IPS-18a (cell line): Measurements from ENCODE around the gene GMDS.

Experiments
- H3K27ac ChIP-seq: one replicate; pipeline ENCODE4 v1.5.1; 2013; ENCODE audit warnings: low read length
- H3K27me3 ChIP-seq: one replicate; pipeline ENCODE4 v1.6.1; 2013; ENCODE audit warnings: mild to moderate bottlenecking, low read length; ENCODE audit not compliant: control insufficient read depth, insufficient read depth
- H3K36me3 ChIP-seq: one replicate; pipeline ENCODE4 v1.6.1; 2013; ENCODE audit warnings: low read depth, low read length; ENCODE audit not compliant: control insufficient read depth
- H3K4me1 ChIP-seq: one replicate; pipeline ENCODE4 v1.6.1; 2013; ENCODE audit warnings: low read depth, low read length; ENCODE audit not compliant: control insufficient read depth
- H3K4me3 ChIP-seq: one replicate; pipeline ENCODE4 v1.5.1; 2013; ENCODE audit warnings: low read length
- H3K9ac ChIP-seq: one replicate; pipeline ENCODE4 v1.6.1; 2013; ENCODE audit warnings: mild to moderate bottlenecking, low read length, moderate library complexity
- H3K9me3 ChIP-seq: one replicate; pipeline ENCODE4 v1.6.1; 2013; ENCODE audit warnings: low read depth, low read length; ENCODE audit not compliant: control insufficient read depth

Gene GMDS

GRCh38 chr6:2259002-2259494 lies 13.6 kb upstream of the GMDS start:
- H3K36me3 ChIP-seq: no peaks in the 10 kb centered on the region
- H3K4me3 ChIP-seq: no peak overlapping the region
- no peaks in the 10 kb centered on the region for H3K9me3 ChIP-seq
- H3K27ac ChIP-seq: no peak overlapping the region
- H3K27me3 ChIP-seq: no peaks in the 10 kb centered on the region
- no peaks in the 10 kb centered on the region for H3K4me1 ChIP-seq
- no peak overlapping the region for H3K9ac ChIP-seq

- no peaks in the 10 kb centered on the region for H3K9me3 ChIP-seq
Observed at GRCh38 chr6:2258112-2258511, 12.7 kb upstream of the GMDS start.

GRCh38 chr6:2257363-2257762 lies 12.0 kb upstream of the GMDS start:
- Histone ChIP-seq H3K4me1 (no peaks in the 10 kb centered on the region), H3K27ac (no peak overlapping the region), H3K9ac (no peak overlapping the region)

More at GRCh38 chr6:2258112-2258511, 12.7 kb upstream of the GMDS start:
- H3K4me1 ChIP-seq: no peaks in the 10 kb centered on the region
- no peaks in the 10 kb centered on the region for H3K27me3 ChIP-seq
- no peaks in the 10 kb centered on the region for H3K36me3 ChIP-seq
- no peak overlapping the region for H3K4me3 ChIP-seq
- no peak overlapping the region for H3K9ac ChIP-seq
- no peak overlapping the region for H3K27ac ChIP-seq

GRCh38 chr6:2254747-2255146 lies 9.3 kb upstream of the GMDS start:
- Histone ChIP-seq H3K9ac (no peak overlapping the region), H3K36me3 (no peaks in the 10 kb centered on the region), H3K27ac (no peak overlapping the region), H3K9me3 (no peaks in the 10 kb centered on the region), H3K4me1 (no peaks in the 10 kb centered on the region), H3K4me3 (no peak overlapping the region), H3K27me3 (no peaks in the 10 kb centered on the region)

More at GRCh38 chr6:2257363-2257762, 12.0 kb upstream of the GMDS start:
- no peak overlapping the region for H3K4me3 ChIP-seq
- no peaks in the 10 kb centered on the region for H3K9me3 ChIP-seq
- H3K36me3 ChIP-seq: no peaks in the 10 kb centered on the region
- no peaks in the 10 kb centered on the region for H3K27me3 ChIP-seq

- H3K9ac ChIP-seq: no peak overlapping the region
- peaks cover 10% of the 10 kb centered on the region for H3K4me1 ChIP-seq
- no peaks in the 10 kb centered on the region for H3K36me3 ChIP-seq
Observed at GRCh38 chr6:2249126-2249525, 3.7 kb upstream of the GMDS start.

GRCh38 chr6:2247664-2248063 lies 2.3 kb upstream of the GMDS start:
- Histone ChIP-seq H3K27ac (no peak overlapping the region), H3K9me3 (no peaks in the 10 kb centered on the region)

More at GRCh38 chr6:2249126-2249525, 3.7 kb upstream of the GMDS start:
- Histone ChIP-seq H3K27ac (no peak overlapping the region), H3K9me3 (no peaks in the 10 kb centered on the region), H3K4me3 (no peak overlapping the region), H3K27me3 (peaks cover 7% of the 10 kb centered on the region)

GRCh38 chr6:2245877-2246863 lies 765 bp upstream of the GMDS start:
- H3K4me3 ChIP-seq: peak overlapping the region; percentile 84
- peak overlapping the region; percentile 6 for H3K9ac ChIP-seq
- no peak overlapping the region for H3K27ac ChIP-seq
- peaks cover 18% of the 10 kb centered on the region for H3K4me1 ChIP-seq
- H3K36me3 ChIP-seq: no peaks in the 10 kb centered on the region
- H3K27me3 ChIP-seq: peaks cover 8% of the 10 kb centered on the region
- H3K9me3 ChIP-seq: no peaks in the 10 kb centered on the region

More at GRCh38 chr6:2247664-2248063, 2.3 kb upstream of the GMDS start:
- no peaks in the 10 kb centered on the region for H3K36me3 ChIP-seq
- H3K27me3 ChIP-seq: peaks cover 8% of the 10 kb centered on the region
- H3K9ac ChIP-seq: no peak overlapping the region
- H3K4me1 ChIP-seq: peaks cover 10% of the 10 kb centered on the region
- no peak overlapping the region for H3K4me3 ChIP-seq

- peak overlapping the region; percentile 26 for H3K9ac ChIP-seq
- peak overlapping the region; percentile 76 for H3K4me3 ChIP-seq
- H3K27ac ChIP-seq: no peak overlapping the region
- no peaks in the 10 kb centered on the region for H3K9me3 ChIP-seq
- H3K27me3 ChIP-seq: peaks cover 8% of the 10 kb centered on the region
- no peaks in the 10 kb centered on the region for H3K36me3 ChIP-seq
- peaks cover 25% of the 10 kb centered on the region for H3K4me1 ChIP-seq
Observed at GRCh38 chr6:2244261-2245102, 923 bp downstream of the GMDS start.

GRCh38 chr6:2242311-2242710 lies 3.1 kb downstream of the GMDS start:
- Histone ChIP-seq H3K9me3 (no peaks in the 10 kb centered on the region), H3K4me3 (no peak overlapping the region), H3K27ac (no peak overlapping the region), H3K4me1 (peaks cover 25% of the 10 kb centered on the region), H3K9ac (no peak overlapping the region), H3K36me3 (no peaks in the 10 kb centered on the region), H3K27me3 (peaks cover 8% of the 10 kb centered on the region)

- Histone ChIP-seq H3K36me3 (no peaks in the 10 kb centered on the region), H3K27ac (no peak overlapping the region), H3K9ac (no peak overlapping the region), H3K4me1 (peaks cover 20% of the 10 kb centered on the region), H3K27me3 (peaks cover 8% of the 10 kb centered on the region), H3K9me3 (no peaks in the 10 kb centered on the region), H3K4me3 (no peak overlapping the region)
Observed at GRCh38 chr6:2240961-2241360, 4.4 kb downstream of the GMDS start.

GRCh38 chr6:2237001-2237400 lies 8.4 kb downstream of the GMDS start:
- no peaks in the 10 kb centered on the region for H3K27me3 ChIP-seq
- H3K9ac ChIP-seq: no peak overlapping the region
- no peak overlapping the region for H3K4me3 ChIP-seq
- no peaks in the 10 kb centered on the region for H3K36me3 ChIP-seq
- H3K4me1 ChIP-seq: peaks cover 14% of the 10 kb centered on the region
- H3K27ac ChIP-seq: no peak overlapping the region
- H3K9me3 ChIP-seq: no peaks in the 10 kb centered on the region
